GM23248 (cell line): ENCODE measurements around the gene THAP8.

ENCODE experiments used
- EZH2 ChIP-seq: fragments of 200-600 bp; sonication (generic); IDR thresholded peaks from 2 replicates; pipeline ENCODE4 v1.6.1; 2018; ENCODE audit warnings: antibody characterized with exemption, mild to moderate bottlenecking; ENCODE audit not compliant: insufficient read depth, poor library complexity, severe bottlenecking
- EZH2phosphoT487 ChIP-seq: fragments of 200-600 bp; sonication (generic); IDR thresholded peaks from 2 replicates; pipeline ENCODE4 v1.6.1; 2018; ENCODE audit warnings: antibody characterized with exemption, moderate library complexity, mild to moderate bottlenecking, low read depth; ENCODE audit not compliant: insufficient read depth

GRCh38 chr19:36101550-36102327, 47.7 kb upstream of the THAP8 start:
- no peak for TF ChIP-seq EZH2
- TF ChIP-seq EZH2phosphoT487, result no peak
